Neutrophil (primary cell): ENCODE data around the gene FAM78A.

Experiments
- H3K27ac ChIP-seq: fragments of 200-600 bp; sonication (generic); 2 replicates; pipeline ENCODE4 v1.5.1; 2016; ENCODE audit warnings: mild to moderate bottlenecking, moderate library complexity
- H3K27me3 ChIP-seq: fragments of 200-600 bp; sonication (generic); 2 replicates; pipeline ENCODE4 v1.6.0; 2016; ENCODE audit warnings: mild to moderate bottlenecking
- H3K36me3 ChIP-seq: fragments of 200-600 bp; sonication (generic); 2 replicates; pipeline ENCODE4 v1.5.1; 2017
- H3K4me1 ChIP-seq, 2 experiments: fragments of 200-600 bp in 1 of 2; sonication (generic) in 1 of 2; 1 replicate in 1 of 2; 2 replicates in 1 of 2; pipeline versions ENCODE4 v1.5.1 to v1.6.1; 2013 to 2016; ENCODE audit warnings: low read depth in 1 of 2, low read length in 1 of 2, mild to moderate bottlenecking in 1 of 2, moderate library complexity in 1 of 2; ENCODE audit not compliant: control insufficient read depth in 1 of 2, insufficient read depth in 1 of 2
- H3K4me3 ChIP-seq, 2 experiments: fragments of 200-600 bp in 1 of 2; sonication (generic) in 1 of 2; 1 replicate in 1 of 2; 2 replicates in 1 of 2; pipeline ENCODE4 v1.5.1; 2013 to 2016; ENCODE audit warnings: low read depth in 1 of 2, low read length in 1 of 2, mild to moderate bottlenecking in 1 of 2, moderate library complexity in 1 of 2
- H3K9me3 ChIP-seq: fragments of 200-600 bp; sonication (generic); 2 replicates; pipeline ENCODE4 v1.5.1; 2016
- TF ChIP-seq, protein P1 (sequence below): fragments of 200-600 bp; sonication (generic); IDR thresholded peaks from 2 replicates; pipeline ENCODE4 v1.5.1; 2016; ENCODE audit warnings: antibody characterized with exemption

The FAM78A gene

DNA sequence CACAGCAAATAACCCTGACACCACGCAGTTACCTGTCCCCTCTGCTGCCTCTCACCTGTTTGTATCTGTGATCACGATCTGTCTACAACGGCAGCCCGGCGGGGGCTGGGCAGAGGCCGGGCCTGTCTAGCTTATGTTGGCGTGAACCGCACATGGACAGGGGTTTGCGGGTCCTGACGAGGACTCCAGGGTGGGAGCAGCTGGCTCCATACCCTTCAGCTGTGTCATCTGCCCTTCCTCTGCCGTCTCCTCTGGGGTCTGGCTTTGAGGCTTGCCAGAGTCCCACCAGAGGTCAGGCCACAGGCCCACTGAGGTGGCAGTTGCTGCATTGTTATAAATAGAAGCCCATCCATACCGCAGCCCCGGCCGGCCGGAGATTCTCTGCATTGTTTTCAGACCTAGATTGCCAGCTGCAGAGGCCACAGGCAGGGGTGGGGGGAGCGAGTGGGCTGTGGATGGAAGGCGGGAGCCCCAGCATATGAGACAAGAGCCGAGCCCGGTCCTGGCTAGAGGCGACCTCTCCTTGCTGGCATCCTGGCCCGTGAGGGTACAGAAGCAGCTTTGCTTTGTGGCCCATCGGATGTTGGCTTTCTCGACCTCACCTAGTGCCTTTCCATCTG, 37.8 kb downstream of the FAM78A start:
- H3K4me1 ChIP-seq, result peaks cover 24 to 25% of the 10 kb centered on the region in 2 experiments
- peak overlapping the region; percentile 58 to 60 for H3K4me3 ChIP-seq
- no peaks in the 10 kb centered on the region for H3K27me3 ChIP-seq
- peaks cover 31% of the 10 kb centered on the region for H3K36me3 ChIP-seq
- no peaks in the 10 kb centered on the region for H3K9me3 ChIP-seq
- peak overlapping the region; percentile 87 for H3K27ac ChIP-seq
- TF ChIP-seq, protein P1, sequence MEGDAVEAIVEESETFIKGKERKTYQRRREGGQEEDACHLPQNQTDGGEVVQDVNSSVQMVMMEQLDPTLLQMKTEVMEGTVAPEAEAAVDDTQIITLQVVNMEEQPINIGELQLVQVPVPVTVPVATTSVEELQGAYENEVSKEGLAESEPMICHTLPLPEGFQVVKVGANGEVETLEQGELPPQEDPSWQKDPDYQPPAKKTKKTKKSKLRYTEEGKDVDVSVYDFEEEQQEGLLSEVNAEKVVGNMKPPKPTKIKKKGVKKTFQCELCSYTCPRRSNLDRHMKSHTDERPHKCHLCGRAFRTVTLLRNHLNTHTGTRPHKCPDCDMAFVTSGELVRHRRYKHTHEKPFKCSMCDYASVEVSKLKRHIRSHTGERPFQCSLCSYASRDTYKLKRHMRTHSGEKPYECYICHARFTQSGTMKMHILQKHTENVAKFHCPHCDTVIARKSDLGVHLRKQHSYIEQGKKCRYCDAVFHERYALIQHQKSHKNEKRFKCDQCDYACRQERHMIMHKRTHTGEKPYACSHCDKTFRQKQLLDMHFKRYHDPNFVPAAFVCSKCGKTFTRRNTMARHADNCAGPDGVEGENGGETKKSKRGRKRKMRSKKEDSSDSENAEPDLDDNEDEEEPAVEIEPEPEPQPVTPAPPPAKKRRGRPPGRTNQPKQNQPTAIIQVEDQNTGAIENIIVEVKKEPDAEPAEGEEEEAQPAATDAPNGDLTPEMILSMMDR, result no peak

DNA sequence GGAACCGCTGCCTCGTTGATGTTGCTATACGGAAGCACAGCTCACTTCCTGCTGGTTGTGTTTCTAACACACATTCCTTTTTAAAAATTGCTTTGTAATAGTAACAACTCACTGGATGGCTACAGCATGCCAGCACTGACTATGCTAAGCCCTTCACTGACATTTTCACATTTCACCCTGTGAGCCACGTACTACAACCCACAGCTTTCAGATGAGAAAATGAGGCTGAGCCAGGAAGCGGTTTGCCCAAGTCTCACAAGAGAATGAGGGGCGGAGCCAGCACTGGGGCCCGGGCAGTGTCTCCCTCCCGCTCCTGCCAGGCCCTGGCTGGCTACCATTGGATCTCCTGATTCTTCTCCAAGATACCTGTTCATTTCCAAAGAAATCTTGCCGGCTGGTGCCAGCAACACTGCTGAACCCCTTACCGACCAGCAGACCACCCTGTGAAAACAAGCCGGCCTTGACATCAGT, 38.3 kb downstream of the FAM78A start:
- Histone ChIP-seq H3K4me3 (peak overlapping the region; percentile 58 to 60), H3K36me3 (peaks cover 36% of the 10 kb centered on the region), H3K9me3 (no peaks in the 10 kb centered on the region), H3K27me3 (no peaks in the 10 kb centered on the region), H3K4me1 (peaks cover 24 to 25% of the 10 kb centered on the region in 2 experiments), H3K27ac (peak overlapping the region; percentile 87)
- TF ChIP-seq, protein P1, result no peak

DNA sequence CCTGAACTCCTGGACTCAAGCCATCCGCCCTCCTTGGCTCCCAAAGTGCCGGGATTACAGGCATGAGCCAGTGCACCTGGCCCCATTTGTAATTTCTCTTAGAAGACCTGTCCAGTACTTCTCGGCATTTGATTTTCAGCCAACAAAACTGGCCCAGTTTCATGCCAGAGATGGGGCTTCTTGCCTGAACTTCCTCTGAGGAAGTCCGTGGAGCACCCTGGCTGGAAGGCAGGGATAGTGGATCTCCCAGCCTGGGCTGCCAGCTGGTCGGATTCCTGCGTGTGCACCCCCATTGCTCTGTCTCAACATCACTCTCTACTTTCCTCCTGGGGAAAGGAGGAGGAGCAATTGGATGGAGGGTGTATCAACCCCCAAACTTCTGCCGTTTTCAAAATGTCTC, 39.0 kb downstream of the FAM78A start:
- H3K27me3 ChIP-seq, result no peaks in the 10 kb centered on the region
- TF ChIP-seq, protein P1, result no peak
- H3K27ac ChIP-seq, result peak overlapping the region; percentile 87
- H3K4me1 ChIP-seq, result peaks cover 24 to 25% of the 10 kb centered on the region in 2 experiments
- H3K9me3 ChIP-seq, result no peaks in the 10 kb centered on the region
- H3K4me3 ChIP-seq, result peak overlapping the region in 1 of 2 experiments; percentile 60
- peaks cover 43% of the 10 kb centered on the region for H3K36me3 ChIP-seq

DNA sequence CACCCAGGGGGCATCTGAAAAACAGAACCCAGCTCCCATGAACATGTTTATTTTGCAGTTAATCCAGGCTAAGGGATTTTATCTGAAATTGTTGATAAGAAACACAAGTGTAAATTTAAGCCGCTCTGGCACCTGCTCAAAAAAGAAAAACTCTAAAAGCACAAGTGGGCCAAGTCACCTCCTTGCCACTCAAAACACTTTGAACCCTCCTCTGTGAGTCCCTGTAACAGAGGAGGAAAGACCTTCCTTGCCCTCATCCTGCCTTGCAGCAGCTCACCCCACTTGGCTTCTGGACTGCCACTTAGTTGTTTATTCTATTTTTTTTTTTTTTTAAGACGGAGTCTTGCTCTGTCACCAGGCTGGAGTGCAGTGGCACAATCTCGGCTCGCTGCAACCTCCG, 39.5 kb downstream of the FAM78A start:
- peak overlapping the region; percentile 87 for H3K27ac ChIP-seq
- H3K27me3 ChIP-seq, result no peaks in the 10 kb centered on the region
- H3K9me3 ChIP-seq, result no peaks in the 10 kb centered on the region
- peaks cover 24 to 25% of the 10 kb centered on the region in 2 experiments for H3K4me1 ChIP-seq
- H3K4me3 ChIP-seq, result no peak overlapping the region
- TF ChIP-seq, protein P1, result no peak
- peaks cover 48% of the 10 kb centered on the region for H3K36me3 ChIP-seq

DNA sequence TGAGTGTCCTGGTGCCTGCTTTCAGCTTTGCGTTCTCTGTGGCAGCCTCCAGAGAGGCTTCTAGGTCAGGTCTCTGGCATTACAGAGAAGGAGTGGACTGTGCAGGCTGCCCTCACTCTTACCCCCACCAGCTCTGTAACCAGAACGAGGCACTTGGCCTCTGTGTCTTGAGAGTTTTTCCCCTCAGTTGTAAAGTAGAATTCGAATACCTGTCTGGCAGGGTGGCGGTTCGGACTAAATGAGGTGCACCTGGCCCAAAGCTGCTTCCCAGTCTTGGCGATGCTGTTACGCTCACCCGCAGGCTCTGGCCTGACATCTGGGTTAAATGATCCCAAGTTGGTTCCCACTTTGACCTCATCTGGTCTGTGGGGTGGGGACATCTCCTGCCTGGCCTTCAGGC, 40.1 kb downstream of the FAM78A start:
- H3K9me3 ChIP-seq, result no peaks in the 10 kb centered on the region
- H3K27me3 ChIP-seq, result no peaks in the 10 kb centered on the region
- H3K27ac ChIP-seq, result peak overlapping the region; percentile 87
- H3K4me3 ChIP-seq, result no peak overlapping the region
- TF ChIP-seq, protein P1, result no peak
- H3K36me3 ChIP-seq, result peaks cover 54% of the 10 kb centered on the region
- H3K4me1 ChIP-seq, result peaks cover 24 to 25% of the 10 kb centered on the region in 2 experiments
